CD4-positive, alpha-beta T cell treated with Interleukin-10 for 1 hour (primary cell): ENCODE results near the gene JAG2.

Experiments
- DNase-seq: peaks from one replicate; pipeline ENCODE4 v3.0.0-alpha.2; 2020

The JAG2 gene

GRCh38 chr14:105162669-105162979 is 6.0 kb downstream of the JAG2 start:
- no peak for DNase-seq

- DNase-seq = no peak
Measured at GRCh38 chr14:105161964-105162668, 6.5 kb downstream of the JAG2 start.

GRCh38 chr14:105161309-105161708 is 7.3 kb downstream of the JAG2 start:
- no peak for DNase-seq

- DNase-seq = no peak
Measured at GRCh38 chr14:105160776-105161175, 7.8 kb downstream of the JAG2 start.

GRCh38 chr14:105159344-105159743 is 9.2 kb downstream of the JAG2 start:
- no peak for DNase-seq

- no peak for DNase-seq
Measured at GRCh38 chr14:105158794-105159193, 9.8 kb downstream of the JAG2 start.

GRCh38 chr14:105157872-105158271 is 10.7 kb downstream of the JAG2 start:
- no peak for DNase-seq

- DNase-seq = no peak
Measured at GRCh38 chr14:105156414-105157375, 11.9 kb downstream of the JAG2 start.

GRCh38 chr14:105155681-105156413 is 12.7 kb downstream of the JAG2 start:
- no peak for DNase-seq

- no peak for DNase-seq
Measured at GRCh38 chr14:105155071-105155651, 13.4 kb downstream of the JAG2 start.

- DNase-seq = no peak
Measured at GRCh38 chr14:105154476-105154871, 14.1 kb downstream of the JAG2 start.

- DNase-seq = no peak
Measured at GRCh38 chr14:105153739-105154475, 14.7 kb downstream of the JAG2 start.

GRCh38 chr14:105153331-105153731 is 15.2 kb downstream of the JAG2 start:
- DNase-seq = no peak

GRCh38 chr14:105152794-105153241 is 15.8 kb downstream of the JAG2 start:
- DNase-seq = no peak

- DNase-seq = no peak
Measured at GRCh38 chr14:105151838-105152793, 16.5 kb downstream of the JAG2 start.

- no peak for DNase-seq
Measured at GRCh38 chr14:105151084-105151837, 17.3 kb downstream of the JAG2 start.

GRCh38 chr14:105150368-105151083 is 18.1 kb downstream of the JAG2 start:
- DNase-seq = no peak

- DNase-seq = no peak
Measured at GRCh38 chr14:105150026-105150367, 18.6 kb downstream of the JAG2 start.

GRCh38 chr14:105149146-105149781 is 19.3 kb downstream of the JAG2 start:
- DNase-seq = no peak
